Kidney capillary endothelial cell (primary cell): ENCODE measurements around the gene GPR12.

Experiments
- DNase-seq: peaks from one replicate; pipeline ENCODE4 v3.0.0-alpha.2; 2018; ENCODE audit warnings: low spot score

GPR12 gene

GRCh38 chr13:26759907-26760831 lies at the start of gene GPR12:
Gene GPR12 (minus strand): TSS chr13:26760786. CDS start chr13:26759827, 959 bp downstream.
- DNase-seq: peak; percentile 0

GRCh38 chr13:26810095-26810494 lies 49.5 kb upstream of the GPR12 start:
- DNase-seq: no peak

GRCh38 chr13:26806891-26807290 lies 46.3 kb upstream of the GPR12 start:
- DNase-seq: no peak

GRCh38 chr13:26787961-26788360 lies 27.4 kb upstream of the GPR12 start:
- no peak for DNase-seq

- no peak for DNase-seq
Measured at GRCh38 chr13:26786651-26787295, 26.2 kb upstream of the GPR12 start.

GRCh38 chr13:26785838-26786630 lies 25.4 kb upstream of the GPR12 start:
- peak; percentile 2 for DNase-seq

- DNase-seq: no peak
Measured at GRCh38 chr13:26784704-26785639, 24.4 kb upstream of the GPR12 start.

- no peak for DNase-seq
Measured at GRCh38 chr13:26780411-26780810, 19.8 kb upstream of the GPR12 start.

GRCh38 chr13:26779321-26779720 lies 18.7 kb upstream of the GPR12 start:
- no peak for DNase-seq

GRCh38 chr13:26772531-26772930 lies 11.9 kb upstream of the GPR12 start:
- no peak for DNase-seq

GRCh38 chr13:26771796-26772195 lies 11.2 kb upstream of the GPR12 start:
- no peak for DNase-seq

GRCh38 chr13:26762745-26763345 lies 2.3 kb upstream of the GPR12 start:
- DNase-seq: no peak

GRCh38 chr13:26760832-26761582 lies 421 bp upstream of the GPR12 start:
- DNase-seq: no peak

GRCh38 chr13:26759249-26759906 lies 1.2 kb downstream of the GPR12 start:
- no peak for DNase-seq

- DNase-seq: no peak
Measured at GRCh38 chr13:26758496-26759157, 2.0 kb downstream of the GPR12 start.

GRCh38 chr13:26756961-26757360 lies 3.6 kb downstream of the GPR12 start:
- no peak for DNase-seq

- no peak for DNase-seq
Measured at GRCh38 chr13:26752671-26753070, 7.9 kb downstream of the GPR12 start.

GRCh38 chr13:26749905-26750304 lies 10.7 kb downstream of the GPR12 start:
- no peak for DNase-seq

GRCh38 chr13:26749285-26749684 lies 11.3 kb downstream of the GPR12 start:
- DNase-seq: no peak
